ENCODE data around the gene KPNA1. TPM values are rescaled to one million over a fixed set of nuclear protein-coding genes. Genes with fewer than 3 reads are reported as not detected.
A peak's percentile ranks its signal among the peaks of the same experiment; 100 is the strongest.
"Not testable (repeated sequence)": the region's sequence is repeated elsewhere in the genome, so short reads cannot be mapped to it uniquely, and the experiment has no call there.

Gene KPNA1
- total RNA-seq, 1 donor from 2014 or later = 82.5 TPM

- H3K4me3 Mint-ChIP-seq (ENCODE audit: low read depth) = no peak overlapping the region
- TF ChIP-seq CTCF (IDR thresholded peaks at IDR 0.05; ENCODE audit: unreplicated experiment) = no peak
- H3K4me1 Mint-ChIP-seq (ENCODE audit: low read depth) = peaks cover 31% of the 10 kb centered on the region
- H3K27me3 Mint-ChIP-seq = no peaks in the 10 kb centered on the region
- peak overlapping the region; percentile 71 for H3K27ac Mint-ChIP-seq
- peaks cover 4% of the 10 kb centered on the region for H3K36me3 Mint-ChIP-seq (ENCODE audit: insufficient read depth)
- no peaks in the 10 kb centered on the region for H3K9me3 Mint-ChIP-seq (ENCODE audit: low read depth)
- DNase-seq (ENCODE audit: low spot score, unreplicated experiment) = no peak
Measured at GRCh38 chr3:122508135-122508914, 6.4 kb downstream of the KPNA1 start.

GRCh38 chr3:122506450-122506849, 8.3 kb downstream of the KPNA1 start:
- Mint-ChIP-seq H3K36me3 (ENCODE audit: insufficient read depth) (peaks cover 4% of the 10 kb centered on the region), H3K9me3 (ENCODE audit: low read depth) (no peaks in the 10 kb centered on the region), H3K27ac (no peak overlapping the region), H3K4me1 (ENCODE audit: low read depth) (peaks cover 21% of the 10 kb centered on the region), H3K4me3 (ENCODE audit: low read depth) (no peak overlapping the region), H3K27me3 (no peaks in the 10 kb centered on the region)
- no peak for DNase-seq (ENCODE audit: low spot score, unreplicated experiment)
- no peak for TF ChIP-seq CTCF (IDR thresholded peaks at IDR 0.05; ENCODE audit: unreplicated experiment)

DNA sequence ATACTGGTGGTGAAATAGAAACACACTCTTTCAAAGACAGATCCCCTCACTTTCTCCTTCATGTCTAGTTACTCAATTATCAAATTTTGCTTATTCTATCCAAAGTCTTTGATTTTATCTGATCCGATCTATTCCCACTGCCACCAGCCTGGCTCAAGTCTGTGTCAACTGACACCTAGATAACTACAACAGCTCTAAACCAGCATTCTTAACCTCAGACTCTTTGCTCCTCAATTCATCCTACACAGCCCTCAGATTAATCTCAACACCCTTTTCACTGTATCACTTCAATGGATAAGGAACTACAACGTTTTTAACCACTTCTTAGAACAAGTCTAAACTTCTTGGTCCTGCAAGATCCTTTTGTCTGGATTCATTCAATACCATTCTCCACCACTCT, 9.1 kb downstream of the KPNA1 start:
- H3K4me3 Mint-ChIP-seq (ENCODE audit: low read depth) = no peak overlapping the region
- H3K36me3 Mint-ChIP-seq (ENCODE audit: insufficient read depth) = peaks cover 3% of the 10 kb centered on the region
- TF ChIP-seq CTCF (IDR thresholded peaks at IDR 0.05; ENCODE audit: unreplicated experiment) = no peak
- no peaks in the 10 kb centered on the region for H3K9me3 Mint-ChIP-seq (ENCODE audit: low read depth)
- H3K4me1 Mint-ChIP-seq (ENCODE audit: low read depth) = peaks cover 14% of the 10 kb centered on the region
- H3K27me3 Mint-ChIP-seq = no peaks in the 10 kb centered on the region
- DNase-seq (ENCODE audit: low spot score, unreplicated experiment) = no peak
- H3K27ac Mint-ChIP-seq = peak overlapping the region; percentile 4

DNA sequence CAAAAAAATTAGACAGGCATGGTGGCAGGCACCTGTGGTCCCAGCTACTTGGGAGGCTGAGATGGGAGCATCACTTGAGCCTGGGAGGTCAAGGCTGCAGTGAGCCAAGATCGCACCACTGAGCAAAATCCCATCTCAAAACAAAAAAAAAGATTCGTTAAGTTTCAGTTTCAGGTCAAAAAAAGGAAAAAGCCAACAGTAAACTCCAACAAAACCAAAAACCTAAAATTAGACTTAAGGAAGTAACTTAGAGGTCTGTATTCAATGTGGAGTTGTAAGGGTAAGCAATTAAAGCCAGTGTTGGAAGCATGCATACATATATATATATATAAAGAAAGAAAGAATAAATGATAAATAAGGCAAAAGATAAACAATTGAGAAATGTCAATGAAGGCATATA, 11.8 kb downstream of the KPNA1 start:
- no peaks in the 10 kb centered on the region for H3K9me3 Mint-ChIP-seq (ENCODE audit: low read depth)
- H3K27me3 Mint-ChIP-seq = no peaks in the 10 kb centered on the region
- H3K4me3 Mint-ChIP-seq (ENCODE audit: low read depth) = no peak overlapping the region
- H3K36me3 Mint-ChIP-seq (ENCODE audit: insufficient read depth) = peaks cover 3% of the 10 kb centered on the region
- no peak for TF ChIP-seq CTCF (IDR thresholded peaks at IDR 0.05; ENCODE audit: unreplicated experiment)
- no peak overlapping the region for H3K27ac Mint-ChIP-seq
- no peak for DNase-seq (ENCODE audit: low spot score, unreplicated experiment)
- peaks cover 7% of the 10 kb centered on the region for H3K4me1 Mint-ChIP-seq (ENCODE audit: low read depth)

- Mint-ChIP-seq H3K27ac (peak overlapping the region; percentile 70), H3K27me3 (no peaks in the 10 kb centered on the region), H3K4me1 (ENCODE audit: low read depth) (peaks cover 7% of the 10 kb centered on the region), H3K9me3 (ENCODE audit: low read depth) (no peaks in the 10 kb centered on the region), H3K4me3 (ENCODE audit: low read depth) (no peak overlapping the region), H3K36me3 (ENCODE audit: insufficient read depth) (peaks cover 3% of the 10 kb centered on the region)
- no peak for TF ChIP-seq CTCF (IDR thresholded peaks at IDR 0.05; ENCODE audit: unreplicated experiment)
- no peak for DNase-seq (ENCODE audit: low spot score, unreplicated experiment)
Measured at GRCh38 chr3:122502139-122502538, 12.6 kb downstream of the KPNA1 start.

DNA sequence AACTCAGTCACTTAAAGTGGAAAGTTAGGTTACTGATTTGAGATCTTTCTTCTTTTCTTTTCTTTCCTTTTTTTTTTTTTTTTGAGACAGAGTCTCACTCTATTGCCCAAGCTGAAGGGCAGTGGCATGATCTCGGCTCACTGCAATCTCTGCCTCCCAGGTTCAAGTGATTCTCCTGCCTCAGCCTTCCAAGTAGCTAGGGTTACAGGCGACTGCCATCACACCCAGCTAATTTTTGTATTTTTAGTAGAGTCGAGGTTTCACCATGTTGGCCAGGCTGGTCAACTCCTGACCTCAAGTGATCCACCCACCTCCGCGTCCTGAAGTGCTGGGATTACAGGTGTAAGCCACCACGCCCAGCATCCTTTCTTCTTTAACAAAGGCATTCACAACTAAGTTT, 13.8 kb downstream of the KPNA1 start:
- H3K27me3 Mint-ChIP-seq; H3K27ac Mint-ChIP-seq; H3K4me3 Mint-ChIP-seq (ENCODE audit: low read depth); H3K36me3 Mint-ChIP-seq (ENCODE audit: insufficient read depth); DNase-seq (ENCODE audit: low spot score, unreplicated experiment); H3K9me3 Mint-ChIP-seq (ENCODE audit: low read depth); H3K4me1 Mint-ChIP-seq (ENCODE audit: low read depth): not testable (repeated sequence)
